NCI-H1436 treated with DMSO at 0.1 percent for 48 hours (cell line): ENCODE results near the gene NFKB2.

Source experiments
- DNase-seq: peaks from one replicate; lab custom pipeline; 2025; lab: John Stamatoyannopoulos, UW

Gene NFKB2

GRCh38 chr10:102451105-102451969 is 55.8 kb downstream of the NFKB2 start, which contains the start of gene C10orf95:
TSS of gene C10orf95 (minus strand) at chr10:102451543. CDS start at chr10:102451093, 450 bp downstream.
- no peak for DNase-seq
